HepG2 (cell line): ENCODE measurements around the gene CFAP43. TPM values are rescaled to one million over a fixed set of nuclear protein-coding genes. Genes with fewer than 3 reads are reported as not detected.
A peak's percentile ranks its signal among the peaks of the same experiment; 100 is the strongest.

Experiments
- AHR ChIP-seq: IDR thresholded peaks from 2 replicates; pipeline ENCODE4 v1.6.1; 2018; ENCODE audit warnings: missing genetic modification reagents, missing compliant biosample characterization
- CENPT ChIP-seq: sonication (generic); formaldehyde crosslinking; IDR thresholded peaks from 2 replicates; pipeline ENCODE4 v1.8.0; 2022; ENCODE audit warnings: low read depth, mild to moderate bottlenecking, moderate library complexity, missing genetic modification reagents
- ETV6 ChIP-seq: sonication (generic); formaldehyde crosslinking; conservative IDR thresholded peaks from 2 replicates; pipeline ENCODE4 v1.4.0; 2020; ENCODE audit warnings: missing genetic modification reagents
- FOSL1 ChIP-seq: sonication (generic); formaldehyde crosslinking; IDR thresholded peaks from 2 replicates; pipeline ENCODE4 v1.9.0; 2021; ENCODE audit warnings: missing genetic modification reagents, borderline replicate concordance
- FOSL2 ChIP-seq: sonication (generic); formaldehyde crosslinking; IDR thresholded peaks from 2 replicates; pipeline ENCODE4 v1.4.0; 2020; ENCODE audit warnings: missing genetic modification reagents
- KDM4B ChIP-seq: sonication (generic); formaldehyde crosslinking; IDR thresholded peaks from 2 replicates; pipeline ENCODE4 v1.4.0; 2020; ENCODE audit warnings: missing genetic modification reagents
- KMT2A ChIP-seq: sonication (generic); formaldehyde crosslinking; IDR thresholded peaks from 2 replicates; pipeline ENCODE4 v1.4.0; 2020; ENCODE audit warnings: missing genetic modification reagents
- MEF2D ChIP-seq: sonication (generic); formaldehyde crosslinking; IDR thresholded peaks from 2 replicates; pipeline ENCODE4 v1.5.1; 2020; ENCODE audit warnings: mild to moderate bottlenecking, missing genetic modification reagents
- MEIS2 ChIP-seq: sonication (generic); formaldehyde crosslinking; IDR thresholded peaks from 2 replicates; pipeline ENCODE4 v1.9.0; 2021; ENCODE audit warnings: mild to moderate bottlenecking, missing genetic modification reagents
- PBX2 ChIP-seq: IDR thresholded peaks from 2 replicates; pipeline ENCODE4 v1.6.1; 2016; ENCODE audit warnings: control low read depth
- SAFB2 ChIP-seq: sonication (generic); formaldehyde crosslinking; IDR thresholded peaks from 2 replicates; pipeline ENCODE4 v1.5.1; 2020; ENCODE audit warnings: missing genetic modification reagents, low read depth, mild to moderate bottlenecking, borderline replicate concordance
- ZNF382 ChIP-seq: sonication (generic); formaldehyde crosslinking; IDR thresholded peaks from 2 replicates; pipeline ENCODE4 v1.5.0; 2020; ENCODE audit warnings: missing genetic modification reagents, mild to moderate bottlenecking, borderline replicate concordance
- ZNF550 ChIP-seq: sonication (generic); formaldehyde crosslinking; IDR thresholded peaks from 2 replicates; pipeline ENCODE4 v1.4.0; 2020; ENCODE audit warnings: mild to moderate bottlenecking, missing genetic modification reagents, borderline replicate concordance
- ZNF607 ChIP-seq: sonication (generic); formaldehyde crosslinking; IDR thresholded peaks from 2 replicates; pipeline ENCODE4 v1.5.1; 2020; ENCODE audit warnings: missing genetic modification reagents, mild to moderate bottlenecking, borderline replicate concordance
- ZNF776 ChIP-seq: sonication (generic); formaldehyde crosslinking; IDR thresholded peaks from 2 replicates; pipeline ENCODE4 v1.4.0; 2020; ENCODE audit warnings: mild to moderate bottlenecking, missing genetic modification reagents
- polyA plus RNA-seq, 8 experiments: library from polyadenylated mRNA; depleted of rRNA in 3 of 8; stranded (reverse) in 7 of 8; unstranded in 1 of 8; fragments of >200 nt; fragmentation: Illumina TruSeq in 4 of 8; extraction: Trizol in 4 of 8; gene quantifications; 2 replicates each; pipeline versions ENCODE4 v1.2.1 to v1.2.3, GENCODE V29; 2011 to 2016; ENCODE audit warnings: low read depth in 4 of 8, missing spikeins in 1 of 8, mixed read lengths in 1 of 8; ENCODE audit not compliant: insufficient read depth in 1 of 8
- total RNA-seq, 5 experiments: library from RNA; depleted of rRNA; stranded (reverse); fragments of >200 nt; fragmentation: Illumina TruSeq; extraction: Trizol; gene quantifications; 2 replicates each; pipeline ENCODE4 v1.2.3, GENCODE V29; 2016; ENCODE audit warnings: low read depth in 1 of 5
- TF ChIP-seq, protein P1 (sequence below): sonication (generic); formaldehyde crosslinking; IDR thresholded peaks from 2 replicates; pipeline ENCODE4 v1.4.0; 2020; ENCODE audit warnings: mild to moderate bottlenecking, missing genetic modification reagents
- TF ChIP-seq, protein P2 (sequence below): sonication (generic); formaldehyde crosslinking; IDR thresholded peaks from 2 replicates; pipeline ENCODE4 v1.8.0; 2022; ENCODE audit warnings: mild to moderate bottlenecking, missing genetic modification reagents, moderate library complexity
- TF ChIP-seq, protein P3 (sequence below): sonication (generic); formaldehyde crosslinking; IDR thresholded peaks from 2 replicates; pipeline ENCODE4 v1.4.0; 2020; ENCODE audit warnings: missing genetic modification reagents

CFAP43 gene
- total and polyA plus RNA-seq, 2 of the 13 experiments (the other 11 are each of a cell fraction or from before 2014, with no cell fraction given): 0.24 to 0.38 TPM

GRCh38 chr10:104121485-104122224 lies 110.5 kb downstream of the CFAP43 start, which contains the start of gene SFR1 (continued):
- TF ChIP-seq, protein P1, sequence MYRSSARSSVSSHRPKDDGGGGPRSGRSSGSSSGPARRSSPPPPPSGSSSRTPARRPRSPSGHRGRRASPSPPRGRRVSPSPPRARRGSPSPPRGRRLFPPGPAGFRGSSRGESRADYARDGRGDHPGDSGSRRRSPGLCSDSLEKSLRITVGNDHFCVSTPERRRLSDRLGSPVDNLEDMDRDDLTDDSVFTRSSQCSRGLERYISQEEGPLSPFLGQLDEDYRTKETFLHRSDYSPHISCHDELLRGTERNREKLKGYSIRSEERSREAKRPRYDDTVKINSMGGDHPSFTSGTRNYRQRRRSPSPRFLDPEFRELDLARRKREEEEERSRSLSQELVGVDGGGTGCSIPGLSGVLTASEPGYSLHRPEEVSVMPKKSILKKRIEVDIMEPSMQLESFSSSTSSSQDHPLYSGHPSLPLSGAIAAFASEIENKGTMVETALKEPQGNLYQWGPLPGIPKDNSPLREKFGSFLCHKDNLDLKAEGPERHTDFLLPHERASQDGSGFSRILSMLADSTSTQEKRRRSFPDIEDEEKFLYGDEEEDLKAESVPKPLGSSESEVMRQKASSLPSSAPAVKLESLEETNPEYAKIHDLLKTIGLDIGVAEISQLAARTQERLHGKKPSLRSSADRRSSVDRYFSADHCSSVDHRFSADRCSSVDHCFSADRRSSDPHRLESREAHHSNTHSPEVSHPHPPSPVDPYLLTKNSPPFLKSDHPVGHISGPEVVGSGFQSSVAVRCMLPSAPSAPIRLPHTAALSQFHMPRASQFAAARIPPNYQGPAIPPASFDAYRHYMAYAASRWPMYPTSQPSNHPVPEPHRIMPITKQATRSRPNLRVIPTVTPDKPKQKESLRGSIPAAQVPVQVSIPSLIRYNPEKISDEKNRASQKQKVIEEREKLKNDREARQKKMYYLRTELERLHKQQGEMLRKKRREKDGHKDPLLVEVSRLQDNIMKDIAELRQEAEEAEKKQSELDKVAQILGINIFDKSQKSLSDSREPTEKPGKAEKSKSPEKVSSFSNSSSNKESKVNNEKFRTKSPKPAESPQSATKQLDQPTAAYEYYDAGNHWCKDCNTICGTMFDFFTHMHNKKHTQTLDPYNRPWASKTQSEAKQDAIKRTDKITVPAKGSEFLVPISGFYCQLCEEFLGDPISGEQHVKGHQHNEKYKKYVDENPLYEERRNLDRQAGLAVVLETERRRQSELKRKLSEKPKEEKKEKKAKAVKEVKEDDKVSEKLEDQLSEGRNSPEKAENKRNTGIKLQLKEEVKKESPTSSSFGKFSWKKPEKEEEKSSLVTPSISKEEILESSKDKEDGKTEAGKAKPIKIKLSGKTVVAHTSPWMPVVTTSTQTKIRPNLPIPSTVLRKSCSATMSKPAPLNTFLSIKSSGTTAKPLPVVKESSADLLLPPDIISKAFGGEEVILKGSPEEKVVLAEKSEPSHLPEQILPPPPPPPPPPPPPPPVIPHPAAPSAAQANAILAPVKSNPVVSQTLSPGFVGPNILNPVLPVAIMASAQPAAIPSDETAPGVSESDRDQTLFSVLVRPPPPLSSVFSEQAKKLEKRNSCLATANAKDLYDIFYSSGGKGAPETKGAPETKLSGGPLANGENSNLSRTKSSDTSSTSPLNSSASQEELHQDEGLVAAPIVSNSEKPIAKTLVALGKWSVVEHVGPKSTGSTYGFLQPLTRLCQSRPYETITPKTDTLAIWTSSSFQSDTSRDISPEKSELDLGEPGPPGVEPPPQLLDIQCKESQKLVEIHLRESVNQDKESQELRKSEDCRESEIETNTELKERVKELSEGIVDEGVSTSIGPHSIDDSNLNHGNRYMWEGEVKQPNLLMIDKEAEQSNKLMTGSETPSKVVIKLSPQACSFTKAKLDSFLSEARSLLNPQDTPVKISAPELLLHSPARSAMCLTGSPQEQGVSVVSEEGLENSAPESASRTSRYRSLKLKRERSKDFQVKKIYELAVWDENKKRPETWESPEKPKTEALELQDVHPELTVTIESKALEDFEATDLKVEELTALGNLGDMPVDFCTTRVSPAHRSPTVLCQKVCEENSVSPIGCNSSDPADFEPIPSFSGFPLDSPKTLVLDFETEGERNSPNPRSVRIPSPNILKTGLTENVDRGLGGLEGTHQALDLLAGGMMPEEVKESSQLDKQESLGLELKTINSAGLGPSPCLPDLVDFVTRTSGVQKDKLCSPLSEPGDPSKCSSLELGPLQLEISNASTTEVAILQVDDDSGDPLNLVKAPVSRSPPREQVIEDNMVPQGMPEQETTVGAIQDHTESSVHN: no peak
- TF ChIP-seq ZNF607 (CRISPR knock-in tag) (no peak), KDM4B (CRISPR knock-in tag) (no peak), ETV6 (peak; percentile 71), ZNF550 (no peak), CENPT (CRISPR knock-in tag) (no peak), FOSL2 (CRISPR knock-in tag) (0 out of 2 replicates have a peak, but pooled peaks have one; percentile 17), PBX2 (CRISPR knock-in tag) (peak; percentile 73), FOSL1 (CRISPR knock-in tag) (no peak), ZNF776 (CRISPR knock-in tag) (no peak), MEIS2 (0 out of 2 replicates have a peak, but pooled peaks have one; percentile 44), KMT2A (peak; percentile 87), AHR (CRISPR knock-in tag) (peak; percentile 47; the same call in 1 of the 2 replicates), ZNF382 (CRISPR knock-in tag) (no peak), MEF2D (CRISPR knock-in tag) (no peak), SAFB2 (CRISPR knock-in tag) (peak; percentile 74; the same call in 1 of the 2 replicates)
- TF ChIP-seq, protein P2, sequence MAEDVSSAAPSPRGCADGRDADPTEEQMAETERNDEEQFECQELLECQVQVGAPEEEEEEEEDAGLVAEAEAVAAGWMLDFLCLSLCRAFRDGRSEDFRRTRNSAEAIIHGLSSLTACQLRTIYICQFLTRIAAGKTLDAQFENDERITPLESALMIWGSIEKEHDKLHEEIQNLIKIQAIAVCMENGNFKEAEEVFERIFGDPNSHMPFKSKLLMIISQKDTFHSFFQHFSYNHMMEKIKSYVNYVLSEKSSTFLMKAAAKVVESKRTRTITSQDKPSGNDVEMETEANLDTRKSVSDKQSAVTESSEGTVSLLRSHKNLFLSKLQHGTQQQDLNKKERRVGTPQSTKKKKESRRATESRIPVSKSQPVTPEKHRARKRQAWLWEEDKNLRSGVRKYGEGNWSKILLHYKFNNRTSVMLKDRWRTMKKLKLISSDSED: no peak
- TF ChIP-seq, protein P3, sequence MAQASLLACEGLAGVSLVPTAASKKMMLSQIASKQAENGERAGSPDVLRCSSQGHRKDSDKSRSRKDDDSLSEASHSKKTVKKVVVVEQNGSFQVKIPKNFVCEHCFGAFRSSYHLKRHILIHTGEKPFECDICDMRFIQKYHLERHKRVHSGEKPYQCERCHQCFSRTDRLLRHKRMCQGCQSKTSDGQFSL: no peak
